Right lobe of liver (tissue), 6 donors: Measurements from ENCODE around the gene ABCG5. TPM values are rescaled to one million over a fixed set of nuclear protein-coding genes. Genes with fewer than 3 reads are reported as not detected.
A peak's percentile ranks its signal among the peaks of the same experiment; 100 is the strongest.

Source experiments
- ATAC-seq, 4 donors: fragments of 200-7000 bp; cut with Tn5 transposase; one replicate each; pipeline ENCODE4 v1.9.1; 2020; ENCODE audit warnings: mild to moderate bottlenecking in 4 of 4, moderate library complexity in 4 of 4
- DNase-seq, 3 donors: peaks; one replicate each; pipeline ENCODE4 v3.0.0-alpha.2; 2020
- H3K27ac ChIP-seq, 3 donors: fragments of 200-600 bp; one replicate each; pipeline ENCODE4 v1.8.0; 2022
- H3K27me3 ChIP-seq, 2 donors: fragments of 200-600 bp; one replicate each; pipeline ENCODE4 v1.8.0; 2022
- H3K36me3 ChIP-seq, 4 donors: fragments of 200-600 bp; sonication (generic) in 1 of 4; one replicate each; pipeline versions ENCODE4 v1.5.1 to v1.8.0; 2017 to 2022; ENCODE audit warnings: control low read depth in 1 of 4
- H3K4me1 ChIP-seq, 4 donors: fragments of 200-600 bp; sonication (generic) in 1 of 4; one replicate each; pipeline versions ENCODE4 v1.5.1 to v1.8.0; 2017 to 2022; ENCODE audit warnings: control low read depth in 1 of 4
- H3K4me3 ChIP-seq, 3 donors: fragments of 200-600 bp; one replicate each; pipeline ENCODE4 v1.8.0; 2022
- H3K9me3 ChIP-seq, 4 donors: fragments of 200-600 bp; sonication (generic) in 1 of 4; one replicate each; pipeline versions ENCODE4 v1.5.1 to v1.8.0; 2017 to 2022; ENCODE audit warnings: control low read depth in 1 of 4
- POLR2A ChIP-seq: fragments of 450-650 bp; IDR thresholded peaks from one replicate; pipeline ENCODE4 v1.6.1; 2017; ENCODE audit warnings: antibody characterized with exemption, mild to moderate bottlenecking
- WGBS: methylation state at CpG from one replicate; pipeline ENCODE4 v1.1.6; 2018; ENCODE audit warnings: low coverage, low lambda C conversion rate; ENCODE audit not compliant: insufficient coverage; ENCODE audit errors: missing lambda C conversion rate; 5-methylcytosine and 5-hydroxymethylcytosine counted together
- intact Hi-C, 2 donors: fragments of 100-400 bp; cut with DNase I; formaldehyde crosslinking; loops; one replicate each; pipeline versions ENCODE4 v1.11.2 to v1.14.1; 2022
- total RNA-seq, 6 experiments: library from RNA; depleted of rRNA in 2 of 6; stranded (reverse); fragments of >200 nt in 2 of 6; fragmentation: NEBNext Ultra II Directional in 3 of 6; extraction: Animal tissue kit (Norgen Biotek cat#: 25700) in 3 of 6; gene quantifications; one replicate each; pipeline versions ENCODE4 v1.1.0 to v1.2.4, GENCODE V29; 2016 to 2023
- TF ChIP-seq, protein P1 (sequence below), 4 donors: fragments of 200-600 bp in 3 of 4; fragments of 450-650 bp in 1 of 4; IDR thresholded peaks; one replicate each; pipeline versions ENCODE4 v1.5.1 to v1.8.0; 2016 to 2022; ENCODE audit warnings: antibody characterized with exemption in 4 of 4, mild to moderate bottlenecking in 2 of 4
- donor health status: DM: no; HTN: yes; CAD: no.
- donor health status: DM: no; HTN: no; CAD: no.
- donor health status: DM: no; HTN: no; CAD: no.
- donor health status: DM: no; HTN: yes; CAD: no.
- donor health status: DM: no; HTN: yes; CAD: no.

Gene ABCG5
- total RNA-seq, 6 experiments from 2014 or later, result 15.3 to 63.5 (median 35.4) TPM

DNA sequence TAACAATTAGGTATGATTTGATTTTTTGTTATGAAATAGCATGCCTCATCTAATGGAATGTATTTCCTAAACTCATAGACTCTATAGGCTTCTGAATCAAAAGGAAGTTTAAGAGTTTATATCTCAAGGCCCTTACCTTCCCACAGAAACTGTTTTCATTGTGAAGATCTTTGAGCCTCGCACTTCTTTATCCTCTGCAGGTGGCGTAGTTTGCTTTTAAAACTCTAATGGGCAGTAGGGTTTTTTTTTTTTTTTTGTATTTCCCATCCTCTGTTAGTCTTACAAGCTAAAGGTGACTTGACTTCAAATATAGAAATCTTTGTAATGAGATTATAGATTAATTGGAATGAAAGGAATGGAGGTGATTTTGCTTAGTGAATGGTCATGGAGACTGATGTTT lies 36.5 kb downstream of the ABCG5 start:
- Histone ChIP-seq H3K4me3 (no peak overlapping the region), H3K9me3 (no peaks in the 10 kb centered on the region), H3K4me1 (peaks cover 0 to 30% (median 8%) of the 10 kb centered on the region in 4 donors), H3K36me3 (no peaks in the 10 kb centered on the region), H3K27ac (no peak overlapping the region), H3K27me3 (no peaks in the 10 kb centered on the region)
- TF ChIP-seq, protein P1, sequence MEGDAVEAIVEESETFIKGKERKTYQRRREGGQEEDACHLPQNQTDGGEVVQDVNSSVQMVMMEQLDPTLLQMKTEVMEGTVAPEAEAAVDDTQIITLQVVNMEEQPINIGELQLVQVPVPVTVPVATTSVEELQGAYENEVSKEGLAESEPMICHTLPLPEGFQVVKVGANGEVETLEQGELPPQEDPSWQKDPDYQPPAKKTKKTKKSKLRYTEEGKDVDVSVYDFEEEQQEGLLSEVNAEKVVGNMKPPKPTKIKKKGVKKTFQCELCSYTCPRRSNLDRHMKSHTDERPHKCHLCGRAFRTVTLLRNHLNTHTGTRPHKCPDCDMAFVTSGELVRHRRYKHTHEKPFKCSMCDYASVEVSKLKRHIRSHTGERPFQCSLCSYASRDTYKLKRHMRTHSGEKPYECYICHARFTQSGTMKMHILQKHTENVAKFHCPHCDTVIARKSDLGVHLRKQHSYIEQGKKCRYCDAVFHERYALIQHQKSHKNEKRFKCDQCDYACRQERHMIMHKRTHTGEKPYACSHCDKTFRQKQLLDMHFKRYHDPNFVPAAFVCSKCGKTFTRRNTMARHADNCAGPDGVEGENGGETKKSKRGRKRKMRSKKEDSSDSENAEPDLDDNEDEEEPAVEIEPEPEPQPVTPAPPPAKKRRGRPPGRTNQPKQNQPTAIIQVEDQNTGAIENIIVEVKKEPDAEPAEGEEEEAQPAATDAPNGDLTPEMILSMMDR (IDR thresholded peaks at IDR 0.05), result peak in 3 of 4 donors; percentile 40 to 58 (median 54)
- TF ChIP-seq POLR2A, result no peak
- intact Hi-C loops, result no loop called here
- DNase-seq (no peak), ATAC-seq (peak; percentile 49 to 72 (median 57))
- 34% methylated on average over 2 of the region's 2 CpGs for WGBS

DNA sequence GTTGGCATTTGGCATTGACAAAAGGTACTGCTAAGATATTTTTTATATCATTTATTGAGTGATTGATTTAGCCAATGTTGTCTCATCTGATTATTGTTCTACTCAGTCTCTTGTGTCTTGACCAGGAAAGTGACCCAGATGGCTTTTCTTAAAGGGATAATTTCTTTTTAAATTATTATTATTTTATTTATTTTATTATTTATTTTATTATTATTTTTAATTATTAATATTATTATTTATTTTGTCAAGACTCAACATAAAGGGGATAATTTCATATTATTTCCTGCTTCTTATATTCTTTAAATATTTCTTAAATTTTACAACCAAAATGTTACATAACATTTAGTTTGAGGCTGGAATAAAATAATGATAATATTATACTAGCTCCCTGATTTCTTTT lies 37.7 kb downstream of the ABCG5 start:
- Histone ChIP-seq H3K27me3 (no peaks in the 10 kb centered on the region), H3K9me3 (no peaks in the 10 kb centered on the region), H3K4me3 (no peak overlapping the region), H3K27ac (no peak overlapping the region), H3K4me1 (peaks cover 0 to 18% (median 5%) of the 10 kb centered on the region in 4 donors), H3K36me3 (no peaks in the 10 kb centered on the region)
- DNase-seq (no peak), ATAC-seq (no peak)
- intact Hi-C loops, result no loop called here
- TF ChIP-seq, protein P1 (IDR thresholded peaks at IDR 0.05), result no peak
- no peak for TF ChIP-seq POLR2A

DNA sequence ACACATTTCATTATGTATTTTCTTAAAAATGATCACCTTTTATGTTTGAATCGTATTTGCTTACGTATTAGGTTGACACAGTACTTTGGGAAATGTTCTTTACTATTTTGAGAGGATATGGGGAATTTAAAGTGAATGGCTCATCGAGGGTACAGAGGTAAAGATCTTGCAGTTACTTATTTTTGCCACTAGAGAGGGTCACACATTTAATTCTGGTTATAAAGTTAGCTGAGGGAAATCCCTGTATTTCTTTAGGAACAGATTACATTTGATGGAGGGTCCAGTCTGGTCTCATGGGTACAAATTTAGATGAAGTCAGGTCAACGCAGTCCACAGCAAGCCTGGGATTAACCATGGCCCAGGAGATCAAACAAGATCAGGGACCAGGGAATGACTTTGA lies 40.3 kb downstream of the ABCG5 start:
- ATAC-seq, result peak; percentile 66 to 74 (median 70)
- Histone ChIP-seq H3K9me3 (no peaks in the 10 kb centered on the region), H3K36me3 (no peaks in the 10 kb centered on the region), H3K27ac (no peak overlapping the region), H3K4me1 (peaks cover 0 to 11% (median 4%) of the 10 kb centered on the region in 4 donors), H3K27me3 (no peaks in the 10 kb centered on the region), H3K4me3 (no peak overlapping the region)
- DNase-seq, result no peak
- 29% methylated on average over 4 of the region's 4 CpGs for WGBS
- TF ChIP-seq, protein P1 (IDR thresholded peaks at IDR 0.05), result peak; percentile 30 to 52 (median 44)
- no peak for TF ChIP-seq POLR2A
- intact Hi-C loops, result no loop called here

DNA sequence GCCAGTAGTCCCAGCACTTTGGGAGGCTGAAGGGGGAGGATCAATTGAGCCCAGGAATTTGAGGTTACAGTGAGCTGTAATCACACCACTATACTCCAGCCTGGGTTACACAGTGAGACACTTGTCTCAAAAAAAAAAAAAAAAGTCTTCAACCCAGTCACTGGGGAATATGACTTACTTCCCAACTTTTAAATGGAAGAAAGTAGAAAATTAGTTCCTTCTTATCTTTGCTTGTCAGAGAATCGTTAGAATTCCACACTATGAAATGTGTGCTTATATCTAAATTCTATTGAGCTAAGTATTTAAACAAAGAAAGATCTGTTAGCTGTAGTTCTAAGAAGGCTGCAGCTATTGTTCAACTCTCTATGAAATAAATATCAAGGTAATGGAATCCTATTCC lies 42.4 kb downstream of the ABCG5 start:
- no peak for TF ChIP-seq POLR2A
- TF ChIP-seq, protein P1 (IDR thresholded peaks at IDR 0.05), result no peak
- H3K27me3 ChIP-seq, result no peaks in the 10 kb centered on the region
- 71% methylated on average over 1 of the region's 1 CpG for WGBS
- DNase-seq (no peak), ATAC-seq (no peak)
- H3K9me3 ChIP-seq, result no peaks in the 10 kb centered on the region
- H3K4me3 ChIP-seq, result no peak overlapping the region
- intact Hi-C loops, result no loop called here
- no peaks in the 10 kb centered on the region for H3K4me1 ChIP-seq
- no peaks in the 10 kb centered on the region for H3K36me3 ChIP-seq
- no peak overlapping the region for H3K27ac ChIP-seq

DNA sequence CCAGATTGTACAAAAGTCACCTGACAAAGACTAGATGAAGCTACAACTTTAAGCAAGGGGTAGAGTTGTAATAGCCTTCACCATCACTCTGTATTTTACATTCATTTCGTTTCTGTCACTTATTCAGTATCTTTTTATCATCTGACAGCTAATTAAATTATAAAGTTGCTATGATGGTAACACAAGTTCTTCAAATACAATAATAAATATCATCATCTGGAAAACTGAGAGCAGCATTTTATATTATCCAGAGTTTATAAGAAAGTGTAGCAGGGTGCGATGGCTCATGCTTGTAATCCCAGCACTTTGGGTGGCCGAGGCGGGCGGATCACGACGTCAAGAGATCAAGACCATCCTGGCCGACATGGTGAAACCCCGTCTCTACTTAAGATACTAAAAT lies 43.7 kb downstream of the ABCG5 start:
- no peaks in the 10 kb centered on the region for H3K36me3 ChIP-seq
- WGBS, result 95% methylated on average over 9 of the region's 9 CpGs
- intact Hi-C loops, result no loop called here
- H3K27ac ChIP-seq, result no peak overlapping the region
- no peaks in the 10 kb centered on the region for H3K27me3 ChIP-seq
- TF ChIP-seq, protein P1 (IDR thresholded peaks at IDR 0.05), result no peak
- TF ChIP-seq POLR2A, result no peak
- H3K4me1 ChIP-seq, result no peaks in the 10 kb centered on the region
- ATAC-seq (no peak), DNase-seq (no peak)
- no peaks in the 10 kb centered on the region for H3K9me3 ChIP-seq
- no peak overlapping the region for H3K4me3 ChIP-seq
